ENCODE results near the gene DYNC1I1.

DNA sequence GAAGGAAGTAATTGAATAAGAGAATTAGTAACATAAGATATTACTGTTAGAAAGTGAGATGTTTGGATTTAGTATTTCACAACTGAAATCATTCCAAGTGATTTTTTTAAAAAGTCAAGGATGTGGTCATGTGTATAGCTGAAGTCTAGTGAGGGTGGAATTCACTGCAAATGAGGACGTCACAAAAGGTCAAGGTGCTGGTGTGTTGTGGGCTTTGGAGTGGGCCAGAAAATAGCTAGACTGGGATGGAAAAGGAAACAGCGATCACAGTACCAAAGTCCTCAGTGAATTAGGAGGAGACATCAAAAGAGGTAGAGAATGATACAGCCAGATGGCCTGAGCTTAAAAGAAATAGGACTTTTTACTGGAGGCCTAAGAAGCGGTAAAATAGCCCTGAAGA is 272.8 kb downstream of the DYNC1I1 start:
- TF ChIP-seq, protein P1, sequence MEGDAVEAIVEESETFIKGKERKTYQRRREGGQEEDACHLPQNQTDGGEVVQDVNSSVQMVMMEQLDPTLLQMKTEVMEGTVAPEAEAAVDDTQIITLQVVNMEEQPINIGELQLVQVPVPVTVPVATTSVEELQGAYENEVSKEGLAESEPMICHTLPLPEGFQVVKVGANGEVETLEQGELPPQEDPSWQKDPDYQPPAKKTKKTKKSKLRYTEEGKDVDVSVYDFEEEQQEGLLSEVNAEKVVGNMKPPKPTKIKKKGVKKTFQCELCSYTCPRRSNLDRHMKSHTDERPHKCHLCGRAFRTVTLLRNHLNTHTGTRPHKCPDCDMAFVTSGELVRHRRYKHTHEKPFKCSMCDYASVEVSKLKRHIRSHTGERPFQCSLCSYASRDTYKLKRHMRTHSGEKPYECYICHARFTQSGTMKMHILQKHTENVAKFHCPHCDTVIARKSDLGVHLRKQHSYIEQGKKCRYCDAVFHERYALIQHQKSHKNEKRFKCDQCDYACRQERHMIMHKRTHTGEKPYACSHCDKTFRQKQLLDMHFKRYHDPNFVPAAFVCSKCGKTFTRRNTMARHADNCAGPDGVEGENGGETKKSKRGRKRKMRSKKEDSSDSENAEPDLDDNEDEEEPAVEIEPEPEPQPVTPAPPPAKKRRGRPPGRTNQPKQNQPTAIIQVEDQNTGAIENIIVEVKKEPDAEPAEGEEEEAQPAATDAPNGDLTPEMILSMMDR (IDR thresholded peaks at IDR 0.05): no peak
- TF ChIP-seq POLR2A (IDR thresholded peaks at IDR 0.05): no peak
